ENCODE results near the gene BBS1. TPM values are rescaled to one million over a fixed set of nuclear protein-coding genes. Genes with fewer than 3 reads are reported as not detected.
A peak's percentile ranks its signal among the peaks of the same experiment; 100 is the strongest.

BBS1 gene
- total RNA-seq, 2 experiments from 2014 or later = 14.7 to 15.7 TPM

GRCh38 chr11:66546368-66546965 is 36.0 kb downstream of the BBS1 start, which contains the start of gene ACTN3:
ACTN3 (plus strand) TSS chr11:66546903; CDS start chr11:66546938, 35 bp downstream.
- no TSS peak for BruUV-seq (replicated peaks)
- no peaks in the 10 kb centered on the region for H3K9me3 ChIP-seq (ENCODE audit: low read length)
- H4K20me1 ChIP-seq (ENCODE audit: insufficient read depth, low read length) = no peaks in the 10 kb centered on the region
- ChIA-PET POLR2A (interaction anchor here (0.6 to 2.8 kb wide), 6 partner anchors 48 to 582 kb away, joined by 3 to 11 read pairs (median 4); partner anchors contain the start of gene RBM4B), CTCF (ENCODE audit: unreplicated experiment) (interaction anchor here (0.6 to 1.5 kb wide), 3 partner anchors 65 to 132 kb away, joined by 3 to 7 read pairs (median 3); partner anchors contain the start of genes MRPL11 and RBM4B)
- DNase-seq (ENCODE audit: low spot score) = no peak
- H3K4me3 ChIP-seq (ENCODE audit: low read depth, low read length, poor library complexity, severe bottlenecking) = peak within 1 kb of the TSS; percentile 89
- H3K4me1 ChIP-seq (ENCODE audit: insufficient read depth, low read length, poor library complexity, severe bottlenecking) = peaks cover 33% of the 10 kb centered on the region
- no peaks in the 10 kb centered on the region for H3K9me2 ChIP-seq (ENCODE audit: insufficient read depth, low read length)
- H3K36me3 ChIP-seq (ENCODE audit: insufficient read depth, low read length) = peaks cover 12% of the 10 kb centered on the region
- H3K4me2 ChIP-seq (ENCODE audit: low read length) = peak within 1 kb of the TSS; percentile 86
- peak within 1 kb of the TSS; percentile 79 for H3K27ac ChIP-seq (ENCODE audit: low read depth, low read length, poor library complexity, severe bottlenecking)
- intact Hi-C loops (cut with micrococcal nuclease; ENCODE audit: unreplicated experiment) = loop anchor here (1.0 kb wide), 1 partner anchor 66 kb away; the partner anchor contains the start of gene DPP3
- peaks cover 9% of the 10 kb centered on the region; the same call in 1 of the 2 replicates for H3K79me2 ChIP-seq (ENCODE audit: insufficient read depth, low read depth, low read length)
- peak within 1 kb of the TSS; percentile 88 for H2AFZ ChIP-seq (ENCODE audit: low read length)
- no peak for TF ChIP-seq CTCF (conservative IDR thresholded peaks at IDR 0.05; ENCODE audit: low read length)

GRCh38 chr11:66546966-66547661 is 36.7 kb downstream of the BBS1 start:
- BruUV-seq (replicated peaks) = no TSS peak
- TF ChIP-seq CTCF (conservative IDR thresholded peaks at IDR 0.05; ENCODE audit: low read length) (no peak), EZH2phosphoT487 (IDR thresholded peaks at IDR 0.05; ENCODE audit: borderline replicate concordance, low read depth, low read length) (no peak)
- Histone ChIP-seq H3K36me3 (ENCODE audit: insufficient read depth, low read length) (peaks cover 6% of the 10 kb centered on the region; the same call in 1 of the 2 replicates), H3K79me2 (ENCODE audit: insufficient read depth, low read depth, low read length) (peaks cover 9% of the 10 kb centered on the region; the same call in 1 of the 2 replicates), H3K9me2 (ENCODE audit: insufficient read depth, low read length) (no peaks in the 10 kb centered on the region), H3K4me2 (ENCODE audit: low read length) (peak overlapping the region; percentile 86), H4K20me1 (ENCODE audit: insufficient read depth, low read length) (no peaks in the 10 kb centered on the region), H3K27ac (ENCODE audit: low read depth, low read length, poor library complexity, severe bottlenecking) (no peak overlapping the region), H3K9me3 (ENCODE audit: low read length) (no peaks in the 10 kb centered on the region), H3K4me1 (ENCODE audit: insufficient read depth, low read length, poor library complexity, severe bottlenecking) (peaks cover 33% of the 10 kb centered on the region), H2AFZ (ENCODE audit: low read length) (peak overlapping the region; percentile 88; the same call in 1 of the 2 replicates), H3K4me3 (ENCODE audit: low read depth, low read length, poor library complexity, severe bottlenecking) (peak overlapping the region; percentile 89)
- CTCF ChIA-PET (ENCODE audit: unreplicated experiment) = no interaction called here
- no peak for DNase-seq (ENCODE audit: low spot score)
- intact Hi-C loops (cut with micrococcal nuclease; ENCODE audit: unreplicated experiment) = loop anchor here (1.0 kb wide), 1 partner anchor 67 kb away; the partner anchor contains the start of gene DPP3
- POLR2A ChIA-PET = interaction anchor here (0.6 to 2.8 kb wide), 3 partner anchors 61 to 581 kb away, joined by 3 to 11 read pairs (median 3); partner anchors contain the start of gene RBM4B
